Colonic mucosa (tissue), 4 donors: ENCODE measurements around the gene FRMPD2. TPM values are rescaled to one million over a fixed set of nuclear protein-coding genes. Genes with fewer than 3 reads are reported as not detected.
A peak's percentile ranks its signal among the peaks of the same experiment; 100 is the strongest.

Experiments
- DNase-seq: peaks from one replicate; pipeline ENCODE4 v3.0.0-alpha.2; 2020
- H3K27ac ChIP-seq: fragments of 200-600 bp; one replicate; pipeline ENCODE4 v1.8.0; 2021
- H3K27me3 ChIP-seq: fragments of 200-600 bp; one replicate; pipeline ENCODE4 v1.8.0; 2021
- H3K36me3 ChIP-seq: fragments of 200-600 bp; one replicate; pipeline ENCODE4 v1.8.0; 2021
- H3K4me1 ChIP-seq: fragments of 200-600 bp; one replicate; pipeline ENCODE4 v1.8.0; 2021; ENCODE audit warnings: mild to moderate bottlenecking
- H3K4me3 ChIP-seq: fragments of 200-600 bp; one replicate; pipeline ENCODE4 v1.8.0; 2021
- H3K9ac ChIP-seq, 2 donors: one replicate each; pipeline ENCODE4 v1.7.0; 2013; ENCODE audit warnings: control low read depth in 2 of 2, low read depth in 2 of 2, low read length in 2 of 2
- H3K9me3 ChIP-seq: fragments of 200-600 bp; one replicate; pipeline ENCODE4 v1.8.0; 2021
- intact Hi-C: fragments of 100-400 bp; cut with DNase I; formaldehyde crosslinking; loops from one replicate; pipeline ENCODE4 v1.14.1; 2022
- total RNA-seq, 2 donors: library from RNA; stranded (reverse); fragmentation: NEBNext Ultra II Directional in 1 of 2; extraction: Animal tissue kit (Norgen Biotek cat#: 25700) in 1 of 2; gene quantifications; one replicate each; pipeline ENCODE4 v1.2.1, GENCODE V29; 2021
- TF ChIP-seq, protein P1 (sequence below): fragments of 200-600 bp; IDR thresholded peaks from one replicate; pipeline ENCODE4 v1.8.0; 2022; ENCODE audit warnings: antibody characterized with exemption, mild to moderate bottlenecking
- donor health status: healthy.
- donor health status: DM: no; HTN: no; CAD: no.
- donor health status: DM: no; HTN: no; CAD: no.

FRMPD2 gene
- total RNA-seq, 2 donors from 2014 or later, result 0.35 TPM; not detected in 1

DNA sequence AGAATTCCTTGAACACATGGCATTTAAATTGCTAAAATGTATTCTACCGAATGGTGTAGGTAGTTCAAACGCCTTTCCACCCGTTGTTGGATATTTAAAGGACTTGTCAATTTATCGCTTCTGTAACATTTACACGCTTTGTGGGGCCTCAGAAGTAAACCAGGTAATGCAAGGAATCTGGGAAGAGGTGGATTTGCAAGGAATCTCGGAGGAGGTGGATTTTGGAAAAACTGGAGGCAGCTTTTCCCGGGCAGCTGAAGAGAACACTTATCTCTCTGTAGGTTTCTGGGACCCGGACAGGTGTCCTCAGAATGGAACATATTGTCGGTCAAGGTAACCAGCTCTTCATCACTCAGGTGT lies 31.4 kb upstream of the FRMPD2 start:
- TF ChIP-seq, protein P1, sequence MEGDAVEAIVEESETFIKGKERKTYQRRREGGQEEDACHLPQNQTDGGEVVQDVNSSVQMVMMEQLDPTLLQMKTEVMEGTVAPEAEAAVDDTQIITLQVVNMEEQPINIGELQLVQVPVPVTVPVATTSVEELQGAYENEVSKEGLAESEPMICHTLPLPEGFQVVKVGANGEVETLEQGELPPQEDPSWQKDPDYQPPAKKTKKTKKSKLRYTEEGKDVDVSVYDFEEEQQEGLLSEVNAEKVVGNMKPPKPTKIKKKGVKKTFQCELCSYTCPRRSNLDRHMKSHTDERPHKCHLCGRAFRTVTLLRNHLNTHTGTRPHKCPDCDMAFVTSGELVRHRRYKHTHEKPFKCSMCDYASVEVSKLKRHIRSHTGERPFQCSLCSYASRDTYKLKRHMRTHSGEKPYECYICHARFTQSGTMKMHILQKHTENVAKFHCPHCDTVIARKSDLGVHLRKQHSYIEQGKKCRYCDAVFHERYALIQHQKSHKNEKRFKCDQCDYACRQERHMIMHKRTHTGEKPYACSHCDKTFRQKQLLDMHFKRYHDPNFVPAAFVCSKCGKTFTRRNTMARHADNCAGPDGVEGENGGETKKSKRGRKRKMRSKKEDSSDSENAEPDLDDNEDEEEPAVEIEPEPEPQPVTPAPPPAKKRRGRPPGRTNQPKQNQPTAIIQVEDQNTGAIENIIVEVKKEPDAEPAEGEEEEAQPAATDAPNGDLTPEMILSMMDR, result no peak
- H3K27me3 ChIP-seq, result no peaks in the 10 kb centered on the region
- peak overlapping the region; percentile 83 for H3K4me3 ChIP-seq
- no peaks in the 10 kb centered on the region for H3K9me3 ChIP-seq
- peaks cover 5% of the 10 kb centered on the region for H3K4me1 ChIP-seq
- no peak for DNase-seq
- intact Hi-C loops, result no loop called here
- H3K9ac ChIP-seq, result peak overlapping the region; percentile 2 to 89
- peak overlapping the region; percentile 25 for H3K27ac ChIP-seq
- H3K36me3 ChIP-seq, result no peaks in the 10 kb centered on the region

DNA sequence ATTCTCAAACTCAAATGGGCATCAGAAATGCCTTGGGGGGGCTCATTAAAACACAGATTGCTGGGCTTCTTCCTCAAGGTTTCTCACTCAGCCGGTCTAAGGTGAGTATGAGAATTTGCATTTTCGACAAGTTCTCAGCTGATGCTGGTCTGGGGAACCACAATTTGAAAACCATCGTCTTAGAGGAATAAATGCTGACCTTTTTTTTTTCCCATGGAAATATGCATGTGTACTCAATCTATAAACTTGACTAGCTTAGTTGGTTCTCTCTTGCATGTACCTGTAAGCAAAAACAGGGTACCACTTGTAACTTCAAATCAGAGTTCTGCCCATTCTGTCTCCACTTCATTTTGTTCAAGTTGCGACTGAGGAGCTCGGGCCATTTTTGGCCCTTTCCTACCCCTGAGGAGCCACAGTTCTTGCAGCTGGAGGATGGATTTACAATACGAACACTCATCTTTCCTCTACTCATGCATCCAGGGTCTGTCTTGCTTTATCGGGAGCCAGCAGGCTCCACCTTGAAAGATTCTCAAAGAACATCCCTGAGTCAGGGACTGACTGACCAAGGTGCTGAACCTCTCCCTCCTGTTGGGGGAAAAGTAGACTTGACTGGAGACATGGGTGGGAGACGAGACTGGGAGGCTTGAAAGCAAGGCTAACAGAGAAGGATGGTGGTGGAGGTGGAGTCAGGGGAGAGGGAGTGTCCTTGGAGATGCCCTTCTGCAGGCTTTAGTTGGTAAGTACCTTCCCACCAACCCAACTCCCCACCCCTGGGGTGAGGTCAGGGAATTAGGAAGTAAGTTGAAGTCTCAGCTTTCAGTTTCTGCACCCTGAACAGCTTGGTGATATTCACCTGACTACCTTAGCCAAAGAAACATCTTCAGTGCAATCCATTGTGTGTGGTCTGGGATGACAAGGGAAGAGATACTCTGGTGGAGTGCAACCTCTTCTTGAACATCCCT lies 28.3 kb upstream of the FRMPD2 start:
- Histone ChIP-seq H3K27ac (no peak overlapping the region), H3K4me3 (no peak overlapping the region), H3K36me3 (no peaks in the 10 kb centered on the region), H3K9me3 (no peaks in the 10 kb centered on the region), H3K4me1 (peaks cover 3% of the 10 kb centered on the region), H3K9ac (no peak overlapping the region), H3K27me3 (no peaks in the 10 kb centered on the region)
- TF ChIP-seq, protein P1, result no peak
- DNase-seq, result no peak
- intact Hi-C loops, result no loop called here

DNA sequence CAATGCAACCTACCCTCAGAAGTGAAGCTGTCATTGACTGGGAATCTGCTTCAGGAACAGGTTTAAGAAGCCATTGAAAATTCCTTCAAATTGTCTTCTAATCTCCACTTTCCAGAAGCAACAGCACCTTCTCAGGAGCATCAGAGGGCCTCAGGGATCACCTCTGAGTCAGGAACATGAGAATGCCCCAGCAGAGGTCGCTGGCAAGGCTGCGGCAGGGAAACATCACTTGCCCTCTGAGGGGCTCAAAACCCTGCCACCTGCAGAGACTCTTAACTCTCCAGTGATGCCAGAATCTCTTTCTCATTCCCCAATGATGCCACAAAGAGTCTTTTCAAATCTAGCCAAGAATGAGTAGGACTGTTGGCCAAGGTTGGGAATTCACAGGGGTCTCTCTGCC lies 26.1 kb upstream of the FRMPD2 start:
- Histone ChIP-seq H3K27me3 (no peaks in the 10 kb centered on the region), H3K9me3 (no peaks in the 10 kb centered on the region), H3K4me3 (no peak overlapping the region), H3K27ac (no peak overlapping the region), H3K9ac (no peak overlapping the region), H3K36me3 (no peaks in the 10 kb centered on the region), H3K4me1 (no peaks in the 10 kb centered on the region)
- TF ChIP-seq, protein P1, result no peak
- intact Hi-C loops, result no loop called here
- no peak for DNase-seq

DNA sequence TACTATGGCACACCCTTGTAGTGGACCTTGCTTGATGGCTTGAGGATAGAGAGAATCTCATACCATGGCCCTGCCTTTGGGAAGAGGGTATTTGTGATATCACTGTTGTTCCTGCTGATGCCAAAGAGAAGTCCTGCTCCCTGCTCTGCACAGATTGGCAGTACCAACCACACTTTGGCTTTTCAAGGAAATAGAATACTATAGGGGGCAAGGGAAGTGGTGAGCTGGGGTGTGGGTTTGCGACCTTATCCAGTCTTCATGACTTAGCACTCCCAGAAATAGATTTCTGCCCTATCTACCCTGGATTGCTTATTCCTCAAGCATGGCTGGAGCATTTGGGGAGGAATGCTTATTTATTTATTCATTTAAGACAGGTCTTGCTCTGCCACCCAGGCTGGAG lies 25.2 kb upstream of the FRMPD2 start:
- intact Hi-C loops, result no loop called here
- H3K4me1 ChIP-seq, result no peaks in the 10 kb centered on the region
- H3K9me3 ChIP-seq, result no peaks in the 10 kb centered on the region
- H3K4me3 ChIP-seq, result no peak overlapping the region
- no peak overlapping the region for H3K27ac ChIP-seq
- no peaks in the 10 kb centered on the region for H3K36me3 ChIP-seq
- H3K27me3 ChIP-seq, result no peaks in the 10 kb centered on the region
- DNase-seq, result no peak
- H3K9ac ChIP-seq, result no peak overlapping the region
- TF ChIP-seq, protein P1, result no peak

DNA sequence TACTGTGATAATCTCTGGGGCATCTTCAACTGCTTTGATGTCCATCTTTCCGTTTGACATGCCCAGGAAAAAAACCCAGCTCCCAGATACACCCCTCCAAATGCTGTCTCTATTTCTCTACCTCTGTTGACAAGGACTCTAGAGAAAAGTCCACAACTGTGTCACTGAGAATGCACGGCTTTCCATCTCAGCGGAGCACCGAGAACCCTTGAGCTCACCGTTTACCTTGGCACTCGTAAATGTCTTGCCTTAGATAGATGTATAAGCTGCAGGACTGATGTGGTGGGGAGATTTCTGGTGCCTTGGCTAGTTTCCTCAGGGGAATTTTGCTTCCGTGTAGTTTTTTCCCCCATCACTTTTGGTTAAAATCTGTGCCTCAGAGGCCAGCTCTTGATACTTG lies 24.6 kb upstream of the FRMPD2 start:
- no peak overlapping the region for H3K27ac ChIP-seq
- no peaks in the 10 kb centered on the region for H3K27me3 ChIP-seq
- no peak for DNase-seq
- TF ChIP-seq, protein P1, result no peak
- H3K4me1 ChIP-seq, result no peaks in the 10 kb centered on the region
- H3K4me3 ChIP-seq, result no peak overlapping the region
- H3K9ac ChIP-seq, result no peak overlapping the region
- no peaks in the 10 kb centered on the region for H3K36me3 ChIP-seq
- H3K9me3 ChIP-seq, result no peaks in the 10 kb centered on the region
- intact Hi-C loops, result no loop called here
